SK-MEL-5 (cell line): Measurements from ENCODE around the gene NR2C1. TPM values are rescaled to one million over a fixed set of nuclear protein-coding genes. Genes with fewer than 3 reads are reported as not detected.
A peak's percentile ranks its signal among the peaks of the same experiment; 100 is the strongest.
"Not testable (repeated sequence)": the region's sequence is repeated elsewhere in the genome, so short reads cannot be mapped to it uniquely, and the experiment has no call there.

Source experiments
- DNase-seq: peaks from one replicate; pipeline ENCODE4 v3.0.0-alpha.2; 2016; ENCODE audit warnings: low read depth, low spot score
- in situ Hi-C: cut with HindIII; loops from 2 replicates; pipeline ENCODE4 v1.10.0; 2016; ENCODE audit warnings: low sequenced_read_pairs, high pct_unique_total_duplicates, low pct_unique_long_range_greater_than_20kb
- total RNA-seq: library from RNA; depleted of rRNA; stranded (reverse); fragments of >200 nt; shearing (Covaris generic); gene quantifications from 2 replicates; pipeline ENCODE4 v1.2.3, GENCODE V29; 2014

NR2C1 gene
- total RNA-seq, 1 experiment from 2014 or later = 43.3 TPM

- no peak for DNase-seq
- in situ Hi-C loops = no loop called here
Observed at GRCh38 chr12:95034750-95035149, 38.7 kb downstream of the NR2C1 start.

- DNase-seq = no peak
- in situ Hi-C loops = no loop called here
Observed at GRCh38 chr12:95022477-95022876, 50.9 kb downstream of the NR2C1 start.

GRCh38 chr12:95017482-95017881, 55.9 kb downstream of the NR2C1 start:
- in situ Hi-C loops = no loop called here
- no peak for DNase-seq

- in situ Hi-C loops = no loop called here
- DNase-seq = no peak
Observed at GRCh38 chr12:95016120-95016519, 57.3 kb downstream of the NR2C1 start.

GRCh38 chr12:95014554-95014953, 58.9 kb downstream of the NR2C1 start:
- DNase-seq = no peak
- in situ Hi-C loops = no loop called here

- in situ Hi-C loops = no loop called here
- no peak for DNase-seq
Observed at GRCh38 chr12:95006206-95006605, 67.2 kb downstream of the NR2C1 start.

- in situ Hi-C loops = no loop called here
- DNase-seq = no peak
Observed at GRCh38 chr12:95004610-95005009, 68.8 kb downstream of the NR2C1 start.

- DNase-seq = no peak
- in situ Hi-C loops = no loop called here
Observed at GRCh38 chr12:95003921-95004272, 69.5 kb downstream of the NR2C1 start.

- in situ Hi-C loops = no loop called here
- peak; percentile 97 for DNase-seq
Observed at GRCh38 chr12:95003213-95003920, 70.1 kb downstream of the NR2C1 start, which contains the start of gene NDUFA12. Gene NDUFA12, minus strand, starts transcription at chr12:95003697. Its CDS starts 17 bp downstream, at chr12:95003680.

GRCh38 chr12:95002754-95003153, 70.7 kb downstream of the NR2C1 start:
- in situ Hi-C loops = no loop called here
- no peak for DNase-seq

GRCh38 chr12:94998326-94998725, 75.1 kb downstream of the NR2C1 start:
- in situ Hi-C loops = no loop called here
- no peak for DNase-seq

GRCh38 chr12:94997726-94998125, 75.7 kb downstream of the NR2C1 start:
- in situ Hi-C loops = no loop called here
- no peak for DNase-seq

GRCh38 chr12:94997061-94997460, 76.4 kb downstream of the NR2C1 start:
- DNase-seq = no peak
- in situ Hi-C loops = no loop called here

- no peak for DNase-seq
- in situ Hi-C loops = no loop called here
Observed at GRCh38 chr12:94994312-94994711, 79.1 kb downstream of the NR2C1 start.

- DNase-seq, in situ Hi-C loops: not testable (repeated sequence)
Observed at GRCh38 chr12:94993855-94994254, 79.6 kb downstream of the NR2C1 start.

- no peak for DNase-seq
- in situ Hi-C loops = no loop called here
Observed at GRCh38 chr12:94990222-94990621, 83.2 kb downstream of the NR2C1 start.

GRCh38 chr12:94988471-94988870, 84.9 kb downstream of the NR2C1 start:
- DNase-seq = no peak
- in situ Hi-C loops = no loop called here

GRCh38 chr12:94987801-94988200, 85.6 kb downstream of the NR2C1 start:
- in situ Hi-C loops = no loop called here
- DNase-seq = no peak

- in situ Hi-C loops = no loop called here
- DNase-seq = no peak
Observed at GRCh38 chr12:94987076-94987669, 86.2 kb downstream of the NR2C1 start.
